Camera-type eye (tissue), 1 donor: ENCODE results near the gene EPHA10. TPM values are rescaled to one million over a fixed set of nuclear protein-coding genes. Genes with fewer than 3 reads are reported as not detected.

ENCODE experiments used
- total RNA-seq: library from RNA; depleted of rRNA; stranded (reverse); fragments of >200 nt; gene quantifications from one replicate; pipeline ENCODE4 v1.2.3, GENCODE V29; 2014

EPHA10 gene
- total RNA-seq, result 9.4 TPM

GRCh38 chr1:37764888-37765441 is at the start of gene EPHA10:
EPHA10 (minus strand) TSS chr1:37765120; CDS start chr1:37765066, 54 bp downstream.

GRCh38 chr1:37807555-37808368 is 42.8 kb upstream of the EPHA10 start, which contains the start of the genes C1orf122 and YRDC:
C1orf122 (plus strand) TSS chr1:37807790; CDS start chr1:37808405, 615 bp downstream.
YRDC (minus strand) TSS chr1:37808208; CDS start chr1:37808180, 28 bp downstream.

GRCh38 chr1:37793773-37794371 is 29.0 kb upstream of the EPHA10 start, which contains the start of gene MANEAL:
MANEAL (plus strand) TSS chr1:37793847; CDS start chr1:37794183, 336 bp downstream.

GRCh38 chr1:37692078-37692833 is 72.7 kb downstream of the EPHA10 start, which contains the start of gene CDCA8:
CDCA8 (plus strand) TSS chr1:37692516; CDS start chr1:37692691, 175 bp downstream.

Other genes with a start within 250 kb of the EPHA10 start
- 22.0 TPM for gene SNIP1, start 210.8 kb downstream of the EPHA10 start, total RNA-seq
- gene DNALI1, start 208.2 kb downstream of the EPHA10 start, total RNA-seq, result 10.0 TPM
- gene GNL2, start 169.2 kb downstream of the EPHA10 start, total RNA-seq, result 52.0 TPM
- gene RSPO1, start 130.2 kb downstream of the EPHA10 start, total RNA-seq, result 6.0 TPM
- gene CDCA8, start 72.6 kb downstream of the EPHA10 start, total RNA-seq, result 3.6 TPM
- gene MANEAL, start 28.7 kb upstream of the EPHA10 start, total RNA-seq, result 15.3 TPM
- 36.7 TPM for gene C1orf122, start 42.7 kb upstream of the EPHA10 start, total RNA-seq
- 9.7 TPM for gene YRDC, start 43.1 kb upstream of the EPHA10 start, total RNA-seq
- 5.7 TPM for gene MTF1, start 94.5 kb upstream of the EPHA10 start, total RNA-seq
- gene INPP5B, start 181.9 kb upstream of the EPHA10 start, total RNA-seq, result 35.3 TPM
- gene SF3A3, start 224.9 kb upstream of the EPHA10 start, total RNA-seq, result 81.7 TPM
- gene FHL3, start 240.4 kb upstream of the EPHA10 start, total RNA-seq, result 14.0 TPM
- gene UTP11, start 247.6 kb upstream of the EPHA10 start, total RNA-seq, result 59.4 TPM